ENCODE measurements around the gene ZCCHC7. TPM values are rescaled to one million over a fixed set of nuclear protein-coding genes. Genes with fewer than 3 reads are reported as not detected.

The ZCCHC7 gene
- total RNA-seq, 4 donors from 2014 or later: 22.1 to 31.9 (median 25.6) TPM

DNA sequence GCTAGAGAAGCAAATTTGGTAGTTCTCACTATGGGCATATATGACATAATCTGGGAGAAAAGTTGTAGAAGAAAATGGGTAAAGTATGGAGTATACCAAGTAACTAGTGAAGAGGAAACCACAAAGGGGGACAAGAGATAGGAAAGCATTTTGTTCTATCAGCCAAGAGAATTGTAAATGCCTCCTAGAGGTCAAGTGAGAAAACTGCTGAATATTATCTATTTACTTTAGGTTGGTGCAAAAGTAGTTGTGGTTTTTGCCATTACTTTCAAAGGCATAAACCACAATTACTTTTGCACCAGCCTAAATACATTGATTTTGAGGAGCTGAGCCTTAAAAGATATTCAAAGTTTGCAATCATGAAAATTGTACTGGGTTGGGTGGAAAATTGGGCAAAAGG, 175.4 kb downstream of the ZCCHC7 start:
- no peak for DNase-seq
- TF ChIP-seq, protein P1, sequence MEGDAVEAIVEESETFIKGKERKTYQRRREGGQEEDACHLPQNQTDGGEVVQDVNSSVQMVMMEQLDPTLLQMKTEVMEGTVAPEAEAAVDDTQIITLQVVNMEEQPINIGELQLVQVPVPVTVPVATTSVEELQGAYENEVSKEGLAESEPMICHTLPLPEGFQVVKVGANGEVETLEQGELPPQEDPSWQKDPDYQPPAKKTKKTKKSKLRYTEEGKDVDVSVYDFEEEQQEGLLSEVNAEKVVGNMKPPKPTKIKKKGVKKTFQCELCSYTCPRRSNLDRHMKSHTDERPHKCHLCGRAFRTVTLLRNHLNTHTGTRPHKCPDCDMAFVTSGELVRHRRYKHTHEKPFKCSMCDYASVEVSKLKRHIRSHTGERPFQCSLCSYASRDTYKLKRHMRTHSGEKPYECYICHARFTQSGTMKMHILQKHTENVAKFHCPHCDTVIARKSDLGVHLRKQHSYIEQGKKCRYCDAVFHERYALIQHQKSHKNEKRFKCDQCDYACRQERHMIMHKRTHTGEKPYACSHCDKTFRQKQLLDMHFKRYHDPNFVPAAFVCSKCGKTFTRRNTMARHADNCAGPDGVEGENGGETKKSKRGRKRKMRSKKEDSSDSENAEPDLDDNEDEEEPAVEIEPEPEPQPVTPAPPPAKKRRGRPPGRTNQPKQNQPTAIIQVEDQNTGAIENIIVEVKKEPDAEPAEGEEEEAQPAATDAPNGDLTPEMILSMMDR (IDR thresholded peaks at IDR 0.05): peak in 1 of 6 experiments; percentile 7
- no peak for TF ChIP-seq POLR2A (IDR thresholded peaks at IDR 0.05)
- H3K4me3 ChIP-seq (replicated peaks in 1 of 3): no peak overlapping the region
- intact Hi-C loops (cut with DNase I): no loop called here
- no peaks in the 10 kb centered on the region for H3K27me3 ChIP-seq
- no peaks in the 10 kb centered on the region for H3K36me3 ChIP-seq
- no peak overlapping the region for H3K27ac ChIP-seq
- H3K9me3 ChIP-seq: no peaks in the 10 kb centered on the region
- H3K4me1 ChIP-seq: no peaks in the 10 kb centered on the region

DNA sequence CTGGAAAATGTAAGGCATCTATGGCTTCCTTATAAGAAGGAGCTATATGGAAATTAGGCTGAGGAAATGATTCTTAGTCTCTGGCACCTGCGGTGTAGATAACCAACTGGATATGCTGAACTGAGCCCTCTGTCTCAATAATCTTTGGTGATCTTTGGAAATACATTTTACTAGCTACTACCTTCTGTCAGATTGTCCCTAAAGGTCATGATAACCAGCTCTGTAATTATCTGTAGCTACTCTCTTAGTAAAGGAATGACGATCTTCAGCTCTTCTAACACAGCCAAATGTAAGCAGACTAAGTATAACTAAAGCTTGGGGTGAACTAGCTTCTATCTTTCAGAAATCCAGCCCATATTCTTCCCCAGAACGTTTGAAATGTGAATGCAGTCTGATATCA, 177.2 kb downstream of the ZCCHC7 start:
- 85 to 88% methylated on average over 3 of the region's 3 CpGs for WGBS, 2 donors

DNA sequence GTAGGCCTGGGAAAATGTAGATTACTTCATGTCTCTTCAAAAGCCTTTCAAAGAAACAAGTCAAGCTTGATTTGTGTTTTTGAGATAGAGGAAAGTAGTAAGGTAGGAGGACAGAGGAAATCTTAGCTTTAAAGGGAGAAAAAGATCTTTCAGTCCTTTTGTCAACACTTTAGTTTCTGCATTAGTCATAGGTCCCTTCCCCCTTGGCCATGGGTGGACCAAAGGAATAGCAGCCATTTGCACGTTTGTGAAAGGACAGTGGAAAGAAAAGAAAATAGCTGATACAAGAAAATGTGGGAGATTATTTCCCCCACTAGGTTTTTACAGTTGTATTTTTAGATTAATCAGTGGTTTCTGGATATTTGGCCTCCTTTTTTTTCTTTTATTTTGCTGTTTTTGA, 180.2 kb downstream of the ZCCHC7 start:
- H3K27me3 ChIP-seq: no peaks in the 10 kb centered on the region
- DNase-seq: no peak
- intact Hi-C loops (cut with DNase I): no loop called here
- H3K4me1 ChIP-seq: no peaks in the 10 kb centered on the region
- 48 to 67% methylated on average over 1 of the region's 1 CpG for WGBS, 2 donors
- H3K36me3 ChIP-seq: peaks cover 0 to 2% of the 10 kb centered on the region in 2 donors
- TF ChIP-seq, protein P1 (IDR thresholded peaks at IDR 0.05): no peak
- no peak for TF ChIP-seq POLR2A (IDR thresholded peaks at IDR 0.05)
- no peak overlapping the region for H3K4me3 ChIP-seq (replicated peaks in 1 of 3)
- H3K27ac ChIP-seq: no peak overlapping the region
- no peaks in the 10 kb centered on the region for H3K9me3 ChIP-seq

More for the DNA sequence above, 177.2 kb downstream of the ZCCHC7 start:
- no peak for DNase-seq
- no peaks in the 10 kb centered on the region for H3K4me1 ChIP-seq
- H3K9me3 ChIP-seq: no peaks in the 10 kb centered on the region
- no peak overlapping the region for H3K4me3 ChIP-seq (replicated peaks in 1 of 3)
- no peak for TF ChIP-seq POLR2A (IDR thresholded peaks at IDR 0.05)
- TF ChIP-seq, protein P1 (IDR thresholded peaks at IDR 0.05): no peak
- no peak overlapping the region for H3K27ac ChIP-seq
- intact Hi-C loops (cut with DNase I): no loop called here
- H3K27me3 ChIP-seq: no peaks in the 10 kb centered on the region
- H3K36me3 ChIP-seq: no peaks in the 10 kb centered on the region

DNA sequence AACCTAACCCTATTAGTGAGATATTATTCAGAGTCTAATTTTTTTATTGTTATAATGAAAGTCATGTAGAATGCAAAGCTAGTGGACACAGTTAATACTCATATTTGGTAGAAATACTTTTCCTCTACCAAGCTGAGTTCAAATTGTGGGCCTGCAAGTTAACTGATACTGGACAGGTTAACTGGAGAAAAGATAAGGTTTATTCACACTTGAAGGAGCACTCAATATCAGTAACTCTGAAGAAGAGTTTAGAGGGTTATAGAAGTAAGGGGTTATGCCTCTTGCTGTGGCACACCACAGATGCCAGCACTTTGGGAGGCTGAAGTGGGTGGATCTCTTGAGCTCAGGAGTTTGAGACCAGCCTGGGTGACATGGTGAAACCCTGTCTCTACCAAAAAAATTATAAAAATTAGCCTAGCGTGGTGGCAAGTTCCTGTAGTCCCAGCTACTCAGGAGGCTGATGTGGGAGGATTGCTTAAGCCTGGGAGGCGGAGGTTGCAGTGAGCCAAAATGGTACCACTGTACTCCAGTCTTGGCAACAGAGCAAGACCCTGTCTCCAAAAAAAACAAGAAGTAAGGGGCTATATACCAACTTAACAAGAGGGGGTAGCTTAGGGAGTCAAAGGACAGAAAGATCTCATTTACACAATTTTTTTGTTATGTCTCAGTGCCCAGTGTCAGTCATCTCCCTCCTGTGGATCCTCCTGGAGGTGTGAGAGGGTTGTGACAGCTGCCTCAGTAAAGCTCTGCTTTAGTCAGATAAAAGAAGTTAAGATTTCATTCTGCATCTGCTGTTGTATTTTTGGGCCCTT, 180.9 kb downstream of the ZCCHC7 start:
- Histone ChIP-seq H3K27ac (no peak overlapping the region), H3K4me1 (no peaks in the 10 kb centered on the region), H3K4me3 (replicated peaks in 1 of 3) (no peak overlapping the region), H3K36me3 (peaks cover 0 to 4% of the 10 kb centered on the region in 2 donors), H3K9me3 (no peaks in the 10 kb centered on the region), H3K27me3 (no peaks in the 10 kb centered on the region)
- intact Hi-C loops (cut with DNase I): no loop called here
- no peak for DNase-seq
- WGBS, 2 donors: 94 to 100% methylated on average over 2 of the region's 2 CpGs
- no peak for TF ChIP-seq POLR2A (IDR thresholded peaks at IDR 0.05)
- TF ChIP-seq, protein P1 (IDR thresholded peaks at IDR 0.05): no peak

DNA sequence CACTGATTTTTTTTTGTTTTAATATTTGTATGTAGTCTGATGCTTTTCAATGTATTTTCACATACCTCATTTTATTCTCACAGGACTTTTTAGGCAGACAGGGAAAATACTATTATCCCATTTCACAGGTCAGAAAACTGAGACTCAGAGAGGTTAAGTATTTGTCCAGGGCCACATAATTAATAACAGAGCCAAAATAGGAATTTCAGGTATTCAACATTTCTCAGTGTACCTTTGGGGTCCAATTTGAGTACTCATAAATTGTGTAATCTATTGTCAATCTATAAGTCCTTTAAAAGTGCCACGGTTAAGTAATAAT, 181.4 kb downstream of the ZCCHC7 start:
- 0% methylated on average over 1 of the region's 1 CpG for WGBS, 2 donors
- H3K9me3 ChIP-seq: no peaks in the 10 kb centered on the region
- no peak for TF ChIP-seq POLR2A (IDR thresholded peaks at IDR 0.05)
- TF ChIP-seq, protein P1 (IDR thresholded peaks at IDR 0.05): no peak
- no peaks in the 10 kb centered on the region for H3K4me1 ChIP-seq
- H3K36me3 ChIP-seq: peaks cover 0 to 4% of the 10 kb centered on the region in 2 donors
- H3K27ac ChIP-seq: no peak overlapping the region
- DNase-seq: no peak
- H3K4me3 ChIP-seq (replicated peaks in 1 of 3): no peak overlapping the region
- no peaks in the 10 kb centered on the region for H3K27me3 ChIP-seq
- intact Hi-C loops (cut with DNase I): no loop called here

Measured in thyroid gland (tissue), 4 donors.